Activated CD4-positive, CD25-positive, alpha-beta regulatory T cell treated with anti-CD3 and anti-CD28 coated beads, Interleukin-2, amount 50 U/mL, for 72 hours (primary cell): ENCODE measurements around the gene CNNM2.
"Not testable (repeated sequence)": the region's sequence is repeated elsewhere in the genome, so short reads cannot be mapped to it uniquely, and the experiment has no call there.

Experiments used
- DNase-seq: peaks from one replicate; pipeline ENCODE4 v3.0.0; 2021

CNNM2 gene

GRCh38 chr10:103042908-103043307, 124.8 kb downstream of the CNNM2 start:
- DNase-seq, result no peak

GRCh38 chr10:103044942-103045489, 126.9 kb downstream of the CNNM2 start:
- no peak for DNase-seq

DNA sequence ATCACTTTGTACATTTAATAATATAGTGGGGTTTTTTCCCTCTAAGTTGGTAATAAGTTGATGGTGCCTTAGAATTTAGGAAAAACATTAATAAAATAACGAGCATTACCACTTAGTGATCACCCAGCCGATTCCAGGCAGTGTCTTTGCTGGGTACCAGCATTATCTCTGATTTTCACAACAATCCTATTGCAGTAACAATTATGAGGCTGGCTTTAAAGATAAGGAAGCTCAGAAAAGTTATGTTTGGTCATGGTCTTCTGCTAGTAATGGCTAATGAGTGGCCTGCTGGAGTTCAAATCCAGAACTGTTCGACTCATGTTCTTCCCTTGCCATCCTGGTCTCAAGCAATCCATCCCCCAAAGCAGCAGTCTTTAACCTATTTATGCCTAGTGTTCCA, 127.9 kb downstream of the CNNM2 start:
- no peak for DNase-seq

DNA sequence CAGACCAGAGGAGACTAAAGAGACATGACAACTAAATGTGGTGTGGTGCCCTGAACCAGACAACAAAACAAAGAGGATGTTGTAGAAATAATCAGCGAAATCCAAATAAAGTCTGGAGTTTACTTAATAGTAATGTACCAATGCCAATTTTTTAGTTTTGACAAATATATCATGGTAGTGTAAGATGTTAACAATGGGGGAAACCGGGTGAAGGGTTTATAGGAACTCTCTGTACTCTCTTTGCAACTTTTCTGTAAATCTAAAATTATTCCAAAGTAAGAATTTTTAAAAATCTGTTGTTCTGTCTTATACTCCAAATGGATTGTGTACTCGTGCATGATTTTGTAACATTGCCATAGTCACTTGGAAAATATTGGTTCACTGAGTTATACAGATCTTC, 129.3 kb downstream of the CNNM2 start:
- no peak for DNase-seq

DNA sequence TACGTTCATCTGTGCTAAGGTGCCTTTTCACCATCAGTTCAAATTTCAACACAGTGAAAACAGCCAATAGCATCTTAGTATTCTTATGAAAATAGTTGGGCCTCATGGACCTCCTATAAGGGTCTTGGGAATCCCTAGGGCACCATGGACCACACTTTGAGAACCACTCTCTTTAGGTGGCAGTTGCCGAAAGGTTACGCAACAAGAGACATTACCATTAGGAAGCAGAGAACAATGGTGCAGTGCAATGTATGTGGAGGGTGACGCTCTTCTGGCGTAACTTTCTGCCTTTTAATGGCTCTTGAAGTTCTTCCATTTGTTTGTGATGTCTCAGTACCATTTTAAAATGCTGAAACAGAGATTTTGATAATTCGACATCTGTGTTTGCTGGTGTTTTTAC, 131.1 kb downstream of the CNNM2 start:
- DNase-seq, result no peak

DNA sequence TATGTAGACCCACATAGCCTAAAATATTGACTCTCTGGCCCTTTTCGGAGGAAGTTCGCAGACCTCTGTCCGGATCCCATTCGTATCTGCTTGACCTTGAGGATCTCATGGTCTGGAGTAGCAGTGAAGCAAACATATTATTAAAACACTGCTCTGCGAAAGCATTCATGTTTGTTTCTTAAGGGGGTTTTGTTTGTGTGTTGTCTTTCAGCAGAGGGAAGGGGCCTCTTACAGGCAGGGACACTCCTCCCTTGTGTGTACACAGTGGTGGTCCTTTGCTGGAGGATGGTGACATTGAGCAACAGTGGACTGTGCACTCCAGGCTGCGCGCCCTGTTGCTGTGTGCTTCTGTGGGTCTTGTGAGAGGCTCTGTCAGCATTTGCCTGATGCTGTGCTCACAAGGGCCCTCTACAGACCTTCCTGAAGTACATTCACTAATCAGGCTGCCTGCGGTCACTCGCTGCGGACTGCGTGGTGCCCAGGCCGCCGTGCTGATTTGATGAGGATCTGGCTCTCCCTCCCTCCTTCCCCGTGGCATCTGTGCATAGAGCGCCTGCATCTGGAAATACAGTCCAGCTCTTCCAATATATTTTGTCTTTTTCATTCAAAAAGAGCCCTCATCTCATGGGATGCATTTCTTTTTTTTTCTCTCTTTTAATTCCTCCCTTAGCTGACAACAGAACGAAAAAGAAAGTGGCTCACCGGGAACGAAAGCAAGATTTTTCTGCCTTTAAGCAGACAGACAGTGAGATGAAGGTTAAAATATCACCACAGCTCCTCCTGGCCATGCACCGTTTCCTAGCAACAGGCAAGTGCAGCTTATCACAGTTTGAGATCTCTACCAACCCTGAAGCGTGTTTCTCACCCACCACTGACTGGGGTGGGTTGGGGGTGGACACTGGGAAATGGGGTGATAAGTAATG, 135.8 kb downstream of the CNNM2 start:
- DNase-seq, result peak; percentile 50

- DNase-seq, result no peak
Observed at GRCh38 chr10:103054621-103055020, 136.5 kb downstream of the CNNM2 start.

DNA sequence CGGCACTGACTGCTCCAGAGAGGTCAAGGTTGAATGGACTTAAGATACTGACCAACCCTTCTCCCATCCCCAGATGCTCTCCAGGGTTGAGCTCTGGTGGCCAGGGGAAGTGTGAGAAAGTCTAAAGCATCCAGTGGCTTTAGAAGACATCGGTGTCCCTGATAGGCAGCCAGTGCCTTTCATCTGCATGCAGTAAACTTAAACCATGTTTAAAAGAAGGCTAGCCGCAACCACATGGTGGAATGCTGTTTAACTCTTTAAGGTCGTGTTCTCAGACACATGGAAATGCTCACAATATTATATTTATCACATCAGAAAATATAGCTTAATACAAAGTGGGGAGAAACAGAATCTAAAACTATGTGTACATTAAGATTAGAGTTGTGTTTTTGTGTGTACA, 137.0 kb downstream of the CNNM2 start:
- no peak for DNase-seq

- DNase-seq, result no peak
Observed at GRCh38 chr10:103058034-103058433, 139.9 kb downstream of the CNNM2 start.

GRCh38 chr10:103060575-103060974, 142.5 kb downstream of the CNNM2 start:
- DNase-seq, result no peak

DNA sequence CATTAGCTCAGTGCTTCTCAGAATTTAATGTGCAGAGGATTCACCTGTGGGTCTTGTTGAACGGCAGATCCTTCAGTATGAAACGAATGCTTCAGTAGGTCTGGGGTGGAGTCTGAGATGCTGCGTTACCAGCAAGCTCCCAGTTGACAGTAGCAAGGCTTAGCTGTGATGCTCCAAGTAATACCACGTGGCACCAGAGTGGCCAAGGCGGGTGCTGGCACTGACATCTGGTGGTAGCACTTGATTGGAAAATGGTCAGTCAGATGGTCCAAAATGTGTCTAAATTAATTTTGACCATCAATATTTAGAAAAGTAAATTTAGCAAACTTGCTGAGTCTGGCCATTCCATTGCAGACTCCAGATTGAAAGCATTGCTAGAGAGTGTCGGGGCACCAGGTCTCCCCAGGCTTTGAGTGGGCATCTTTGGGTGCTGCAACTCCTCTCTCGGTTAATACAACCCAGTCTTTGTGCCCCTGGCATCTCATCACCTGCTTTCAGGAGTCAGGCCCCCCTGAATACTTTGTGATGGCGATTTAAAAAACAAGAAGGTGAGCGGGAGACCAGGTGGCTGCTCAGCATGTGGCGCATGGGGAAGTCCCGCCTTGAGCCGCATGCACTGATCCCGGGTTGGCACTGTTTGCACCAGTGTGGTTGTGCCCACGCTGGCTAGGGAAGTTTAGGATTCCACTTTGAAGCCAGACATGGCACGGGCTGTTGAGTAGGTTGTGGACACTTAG, 144.9 kb downstream of the CNNM2 start:
- no peak for DNase-seq

- no peak for DNase-seq
Observed at GRCh38 chr10:103064956-103065355, 146.9 kb downstream of the CNNM2 start.

DNA sequence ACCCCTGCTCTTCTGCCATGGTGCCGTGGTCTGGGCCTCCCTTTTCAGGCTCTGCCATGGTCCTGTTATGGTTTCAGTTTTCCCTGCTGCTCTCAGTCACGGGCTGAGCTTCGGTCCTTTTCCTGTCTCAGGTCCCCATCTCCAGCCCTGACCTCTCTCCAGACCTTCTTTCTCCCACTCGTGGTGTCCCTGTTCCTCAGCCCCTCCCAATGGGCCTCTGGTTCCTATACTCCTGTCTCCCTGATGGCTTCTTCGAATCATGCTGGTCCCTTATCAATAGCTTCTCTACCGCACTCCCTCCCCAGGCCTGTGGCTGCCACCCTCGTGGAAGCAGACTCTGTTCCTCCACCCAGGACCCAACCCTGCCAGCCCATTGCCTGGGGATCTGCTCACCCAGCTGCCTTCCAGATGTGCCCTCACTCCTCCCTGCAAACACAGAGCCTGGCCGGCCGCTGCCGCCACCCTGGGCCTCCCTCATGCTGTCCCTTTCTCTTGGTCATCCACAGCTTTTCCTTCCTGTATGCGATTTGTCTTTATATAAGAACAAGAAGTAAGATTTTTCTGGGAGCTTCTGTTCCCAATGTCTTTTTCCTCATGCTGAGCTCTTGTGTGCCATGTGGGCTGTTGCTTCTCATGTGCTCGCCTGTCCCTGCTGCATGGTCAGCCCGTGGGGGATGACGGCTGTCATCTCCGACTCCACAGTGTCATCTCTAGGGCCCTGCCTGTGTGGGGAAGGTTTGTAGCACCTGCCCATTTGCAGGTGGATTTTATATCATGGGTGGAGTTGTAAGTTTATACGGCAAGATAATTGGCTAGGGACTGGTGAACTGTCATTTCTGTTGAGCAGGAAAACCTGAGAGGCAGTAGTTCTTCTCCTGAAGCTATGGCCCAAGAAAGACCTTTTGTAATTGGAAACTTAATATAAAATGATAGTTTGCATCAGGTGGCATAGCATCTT, 148.3 kb downstream of the CNNM2 start:
- no peak for DNase-seq

GRCh38 chr10:103067099-103067477, 149.0 kb downstream of the CNNM2 start:
- DNase-seq, result not testable (repeated sequence)

GRCh38 chr10:103067484-103067883, 149.4 kb downstream of the CNNM2 start:
- DNase-seq, result no peak

DNA sequence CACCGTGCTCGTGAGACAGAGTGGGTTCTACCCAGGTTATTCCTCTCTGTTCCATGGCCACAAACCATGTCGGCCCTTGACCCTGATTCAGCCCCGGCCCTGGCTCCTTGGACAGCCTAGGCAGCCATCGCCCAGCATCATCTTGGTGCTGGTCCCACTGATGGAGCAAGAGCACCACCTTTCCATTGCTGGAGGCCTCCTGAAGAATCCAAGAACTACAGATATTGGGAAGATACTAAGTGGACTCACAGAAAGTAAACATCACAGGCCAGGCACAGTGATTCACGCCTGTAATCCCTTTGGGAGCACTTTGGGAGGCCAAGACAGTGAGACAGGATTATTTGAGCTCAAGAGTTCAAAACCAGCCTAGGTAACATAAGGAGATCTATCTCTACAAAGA, 149.9 kb downstream of the CNNM2 start:
- DNase-seq, result no peak

DNA sequence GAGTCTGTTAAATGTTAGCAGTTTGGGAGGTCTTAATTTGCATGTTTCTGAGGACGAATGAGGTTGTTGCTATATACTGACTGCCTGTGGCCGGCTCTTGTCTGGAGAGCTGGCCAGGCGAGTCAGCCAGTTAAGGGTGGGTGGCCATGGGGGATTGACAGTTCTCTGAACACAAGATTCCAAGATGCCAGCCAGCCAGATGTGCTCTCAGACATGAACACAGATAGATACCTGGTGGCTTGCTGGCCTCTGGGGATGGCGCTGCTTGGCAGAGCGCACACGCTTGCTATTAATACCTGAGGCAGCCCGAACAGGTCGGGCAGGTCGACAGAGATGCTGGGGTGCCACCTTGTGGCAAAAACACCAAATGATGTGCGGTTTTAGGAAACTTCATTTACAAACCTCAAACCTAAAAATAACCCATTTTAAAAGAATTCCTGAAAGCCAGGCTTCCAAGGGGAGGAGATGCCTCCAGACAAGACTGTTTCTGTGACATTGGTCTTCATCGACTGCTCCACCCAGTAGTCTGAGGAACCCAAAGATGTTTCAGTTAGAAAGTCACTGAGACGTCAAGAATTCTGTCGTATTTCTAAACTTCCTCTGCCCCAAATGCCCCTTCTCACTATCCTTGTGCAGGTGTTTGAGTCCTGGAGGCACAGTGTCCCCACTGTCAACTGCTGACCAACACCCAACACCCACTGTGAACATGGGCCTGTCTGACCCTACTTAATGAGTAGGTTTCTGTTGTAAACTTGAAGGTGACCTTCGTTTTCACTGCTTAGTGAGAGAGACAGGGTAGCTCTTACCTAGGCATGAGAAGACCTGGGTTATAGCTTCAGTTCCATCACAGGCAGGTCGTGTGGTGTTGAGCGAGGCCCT, 151.6 kb downstream of the CNNM2 start:
- peak; percentile 61 for DNase-seq

GRCh38 chr10:103072276-103072675, 154.2 kb downstream of the CNNM2 start:
- no peak for DNase-seq

GRCh38 chr10:103072891-103073290, 154.8 kb downstream of the CNNM2 start:
- DNase-seq, result no peak

- DNase-seq, result no peak
Observed at GRCh38 chr10:103077020-103077419, 158.9 kb downstream of the CNNM2 start.

- no peak for DNase-seq
Observed at GRCh38 chr10:103077491-103078308, 159.6 kb downstream of the CNNM2 start.
